Activated CD8-positive, alpha-beta T cell treated with anti-CD3 and anti-CD28 coated beads for 36 hours (primary cell): ENCODE measurements around the gene SLC4A4. TPM values are rescaled to one million over a fixed set of nuclear protein-coding genes. Genes with fewer than 3 reads are reported as not detected.

Source experiments
- ATAC-seq: fragments of 200-7000 bp; cut with Tn5 transposase; one replicate; pipeline ENCODE4 v1.10.0; 2021; ENCODE audit warnings: mild to moderate bottlenecking, moderate library complexity
- CTCF ChIA-PET: fragments of 350-600 bp; sonication (Branson Sonifier 250); formaldehyde crosslinking; loops from one replicate; lab custom pipeline; 2021; ENCODE audit warnings: antibody characterized with exemption; lab: Charles Lee
- POLR2A ChIA-PET: fragments of 350-600 bp; sonication (Branson Sonifier 250); formaldehyde crosslinking; loops from one replicate; lab custom pipeline; 2021; ENCODE audit warnings: antibody characterized with exemption; lab: Charles Lee
- DNase-seq: peaks from one replicate; pipeline ENCODE4 v3.0.0-alpha.2; 2020
- H3K27ac Mint-ChIP-seq: one replicate; pipeline ENCODE4 v1.8.0; 2021; ENCODE audit warnings: mild to moderate bottlenecking, mixed read lengths
- H3K27me3 Mint-ChIP-seq: one replicate; pipeline ENCODE4 v1.8.0; 2021; ENCODE audit warnings: mixed read lengths
- H3K36me3 Mint-ChIP-seq: one replicate; pipeline ENCODE4 v1.8.0; 2021; ENCODE audit warnings: low read depth, mixed read lengths
- H3K4me1 Mint-ChIP-seq: one replicate; pipeline ENCODE4 v1.8.0; 2021; ENCODE audit warnings: low read depth, mixed read lengths
- H3K4me3 Mint-ChIP-seq: one replicate; pipeline ENCODE4 v1.8.0; 2021; ENCODE audit warnings: mild to moderate bottlenecking, moderate library complexity, mixed read lengths
- H3K9me3 Mint-ChIP-seq: one replicate; pipeline ENCODE4 v1.8.0; 2021; ENCODE audit warnings: mixed read lengths
- intact Hi-C: fragments of 100-400 bp; cut with micrococcal nuclease; formaldehyde crosslinking; loops from one replicate; pipeline ENCODE4 v1.10.0; 2022
- total RNA-seq, 2 experiments: library from RNA; stranded (reverse); gene quantifications; one replicate each; pipeline ENCODE4 v1.2.3, GENCODE V29; 2021
- TF ChIP-seq, protein P1 (sequence below): fragments of 200-600 bp; IDR thresholded peaks from one replicate; pipeline ENCODE4 v1.8.0; 2022; ENCODE audit warnings: antibody characterized with exemption, mild to moderate bottlenecking

The SLC4A4 gene
- total RNA-seq, 2 experiments from 2014 or later: 0.59 to 0.81 TPM

DNA sequence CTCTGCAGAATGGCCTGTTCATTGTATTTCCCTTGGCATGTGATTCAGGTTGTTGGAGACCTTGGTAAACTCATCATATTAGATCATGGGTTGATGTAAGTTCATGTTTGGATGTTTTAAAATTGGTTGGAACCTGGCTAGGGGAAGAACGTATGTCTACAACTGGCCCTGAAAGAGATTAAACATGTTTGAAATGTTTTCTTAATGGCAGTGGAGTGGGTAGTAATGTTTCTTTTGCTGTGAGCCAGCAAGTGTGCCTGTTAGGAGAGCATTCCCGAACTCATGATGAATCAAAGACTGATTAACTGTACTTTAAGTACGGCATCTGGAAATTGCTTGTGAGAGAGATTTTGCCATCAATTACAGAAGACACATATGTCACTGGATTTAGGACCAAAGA lies 44.5 kb upstream of the SLC4A4 start:
- TF ChIP-seq, protein P1, sequence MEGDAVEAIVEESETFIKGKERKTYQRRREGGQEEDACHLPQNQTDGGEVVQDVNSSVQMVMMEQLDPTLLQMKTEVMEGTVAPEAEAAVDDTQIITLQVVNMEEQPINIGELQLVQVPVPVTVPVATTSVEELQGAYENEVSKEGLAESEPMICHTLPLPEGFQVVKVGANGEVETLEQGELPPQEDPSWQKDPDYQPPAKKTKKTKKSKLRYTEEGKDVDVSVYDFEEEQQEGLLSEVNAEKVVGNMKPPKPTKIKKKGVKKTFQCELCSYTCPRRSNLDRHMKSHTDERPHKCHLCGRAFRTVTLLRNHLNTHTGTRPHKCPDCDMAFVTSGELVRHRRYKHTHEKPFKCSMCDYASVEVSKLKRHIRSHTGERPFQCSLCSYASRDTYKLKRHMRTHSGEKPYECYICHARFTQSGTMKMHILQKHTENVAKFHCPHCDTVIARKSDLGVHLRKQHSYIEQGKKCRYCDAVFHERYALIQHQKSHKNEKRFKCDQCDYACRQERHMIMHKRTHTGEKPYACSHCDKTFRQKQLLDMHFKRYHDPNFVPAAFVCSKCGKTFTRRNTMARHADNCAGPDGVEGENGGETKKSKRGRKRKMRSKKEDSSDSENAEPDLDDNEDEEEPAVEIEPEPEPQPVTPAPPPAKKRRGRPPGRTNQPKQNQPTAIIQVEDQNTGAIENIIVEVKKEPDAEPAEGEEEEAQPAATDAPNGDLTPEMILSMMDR: no peak
- no peak overlapping the region for H3K4me3 Mint-ChIP-seq
- intact Hi-C loops: no loop called here
- H3K36me3 Mint-ChIP-seq: no peaks in the 10 kb centered on the region
- CTCF ChIA-PET: no interaction called here
- DNase-seq (no peak), ATAC-seq (no peak)
- POLR2A ChIA-PET: no interaction called here
- peaks cover 3% of the 10 kb centered on the region for H3K27me3 Mint-ChIP-seq
- H3K4me1 Mint-ChIP-seq: no peaks in the 10 kb centered on the region
- no peak overlapping the region for H3K27ac Mint-ChIP-seq
- no peaks in the 10 kb centered on the region for H3K9me3 Mint-ChIP-seq

DNA sequence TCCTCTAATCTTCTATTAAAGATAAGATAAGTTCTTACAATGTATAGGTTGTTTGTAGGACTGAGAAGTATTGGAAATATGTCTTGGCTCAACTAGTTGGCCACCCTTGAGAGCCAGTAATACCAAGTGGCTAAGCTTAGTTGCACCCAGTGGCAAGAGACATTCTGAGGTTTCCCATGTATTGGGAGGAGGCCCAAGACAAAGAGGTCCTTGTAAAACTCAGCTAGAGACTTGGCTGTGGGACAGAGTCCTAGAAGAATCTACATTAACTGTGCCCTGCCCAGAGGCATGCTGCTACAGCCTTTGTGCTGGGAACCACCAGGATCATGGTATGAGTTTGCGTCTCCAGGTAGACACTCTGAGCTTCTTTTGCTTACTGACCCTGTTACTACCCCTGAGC lies 41.9 kb upstream of the SLC4A4 start:
- Mint-ChIP-seq H3K27ac (no peak overlapping the region), H3K9me3 (no peaks in the 10 kb centered on the region), H3K4me3 (no peak overlapping the region), H3K36me3 (no peaks in the 10 kb centered on the region), H3K4me1 (no peaks in the 10 kb centered on the region), H3K27me3 (peaks cover 3% of the 10 kb centered on the region)
- intact Hi-C loops: no loop called here
- TF ChIP-seq, protein P1: no peak
- no peak for ATAC-seq
- no peak for DNase-seq
- CTCF ChIA-PET: no interaction called here
- POLR2A ChIA-PET: no interaction called here

DNA sequence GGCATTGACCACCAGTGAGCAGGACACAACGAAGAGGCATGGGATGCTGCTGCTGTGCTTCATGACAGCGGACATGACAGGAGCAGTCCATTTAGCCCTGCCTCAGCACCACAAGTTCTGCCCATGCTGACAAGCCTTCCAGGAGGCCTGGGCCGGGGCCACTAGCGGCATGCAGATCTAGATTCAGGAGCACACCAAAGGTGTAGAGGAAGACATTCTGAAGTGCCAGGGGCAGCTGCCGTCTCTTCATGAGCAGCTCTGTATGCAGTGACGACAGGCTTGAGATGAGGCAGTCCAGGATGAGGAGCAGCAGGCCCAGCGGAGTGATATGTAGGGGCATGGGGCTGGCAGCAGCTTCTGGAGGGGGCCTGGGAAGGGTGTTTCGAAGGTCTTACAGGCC lies 38.5 kb upstream of the SLC4A4 start:
- ChIA-PET POLR2A (no interaction called here), CTCF (no interaction called here)
- Mint-ChIP-seq H3K27me3 (peaks cover 2% of the 10 kb centered on the region), H3K4me1 (no peaks in the 10 kb centered on the region), H3K27ac (no peak overlapping the region), H3K36me3 (no peaks in the 10 kb centered on the region), H3K4me3 (no peak overlapping the region), H3K9me3 (no peaks in the 10 kb centered on the region)
- no peak for DNase-seq
- intact Hi-C loops: no loop called here
- no peak for ATAC-seq
- TF ChIP-seq, protein P1: no peak

DNA sequence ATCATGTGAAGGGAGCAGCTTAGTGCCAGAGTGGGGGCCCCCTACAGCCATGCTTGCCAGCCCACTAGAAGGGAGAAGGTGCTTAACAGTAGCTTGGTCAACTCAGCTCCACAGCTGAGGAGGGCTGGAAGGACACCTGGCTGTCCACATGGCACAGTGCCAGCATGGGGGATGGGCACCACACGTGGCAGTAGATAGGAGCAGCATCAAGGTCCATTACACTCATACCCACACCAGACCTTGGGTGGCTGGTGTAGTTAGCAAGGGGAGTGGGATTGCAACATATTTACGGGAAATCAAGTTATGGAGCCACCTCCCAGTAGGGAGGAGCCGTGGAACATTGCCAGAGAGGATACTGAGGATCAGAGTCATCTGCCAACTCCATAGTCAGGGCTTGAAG lies 37.9 kb upstream of the SLC4A4 start:
- ChIA-PET CTCF (no interaction called here), POLR2A (no interaction called here)

DNA sequence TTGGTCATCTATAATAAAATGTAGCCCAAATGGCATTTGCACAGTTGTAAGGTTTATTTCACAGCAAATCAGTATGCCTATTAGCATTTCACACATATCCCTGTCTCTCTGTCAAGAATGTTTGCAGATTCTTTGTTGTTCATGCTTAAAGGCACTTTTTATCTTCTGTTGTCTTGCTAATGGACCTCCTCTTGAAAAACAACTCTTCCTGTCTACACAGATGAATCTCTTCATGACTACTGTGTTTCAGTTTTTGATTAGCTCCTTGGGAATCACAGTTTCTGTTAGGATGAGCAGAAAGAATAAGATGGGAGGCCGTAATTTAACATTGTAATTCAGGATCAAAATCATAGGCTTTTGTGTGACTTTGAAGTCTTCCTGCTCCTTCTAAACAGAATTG lies 35.5 kb upstream of the SLC4A4 start:
- ATAC-seq: no peak
- intact Hi-C loops: no loop called here
- Mint-ChIP-seq H3K36me3 (no peaks in the 10 kb centered on the region), H3K4me1 (no peaks in the 10 kb centered on the region), H3K4me3 (no peak overlapping the region), H3K9me3 (no peaks in the 10 kb centered on the region), H3K27ac (no peak overlapping the region), H3K27me3 (peaks cover 1% of the 10 kb centered on the region)
- DNase-seq: no peak
- TF ChIP-seq, protein P1: no peak
- ChIA-PET CTCF (interaction anchor here (1.3 kb wide), 1 partner anchor 11 kb away, joined by 3 read pairs; no protein-coding TSS in a partner anchor), POLR2A (no interaction called here)

More for the DNA sequence above, 37.9 kb upstream of the SLC4A4 start:
- DNase-seq: no peak
- peaks cover 2% of the 10 kb centered on the region for H3K27me3 Mint-ChIP-seq
- intact Hi-C loops: no loop called here
- ATAC-seq: no peak
- TF ChIP-seq, protein P1: no peak
- no peak overlapping the region for H3K27ac Mint-ChIP-seq
- H3K4me1 Mint-ChIP-seq: no peaks in the 10 kb centered on the region
- H3K4me3 Mint-ChIP-seq: no peak overlapping the region
- no peaks in the 10 kb centered on the region for H3K36me3 Mint-ChIP-seq
- no peaks in the 10 kb centered on the region for H3K9me3 Mint-ChIP-seq
